Tibial nerve (tissue), 4 donors: ENCODE data around the gene NRXN3. TPM values are rescaled to one million over a fixed set of nuclear protein-coding genes. Genes with fewer than 3 reads are reported as not detected.

Experiments used
- DNase-seq, 2 donors: peaks; one replicate each; pipeline ENCODE4 v3.0.0-alpha.2; 2019; ENCODE audit warnings: low spot score in 2 of 2
- H3K27ac ChIP-seq, 4 donors: fragments of 200-600 bp; sonication (generic) in 3 of 4; one replicate each; pipeline ENCODE4 v1.5.1; 2017 to 2019; ENCODE audit warnings: mild to moderate bottlenecking in 1 of 4
- H3K27me3 ChIP-seq, 2 donors: fragments of 200-600 bp; sonication (generic) in 1 of 2; one replicate each; pipeline versions ENCODE4 v1.5.1 to v1.6.0; 2017 to 2019
- H3K36me3 ChIP-seq, 3 donors: fragments of 200-600 bp; sonication (generic); one replicate each; pipeline ENCODE4 v1.5.1; 2018 to 2019
- H3K4me1 ChIP-seq, 4 donors: fragments of 200-600 bp; sonication (generic) in 3 of 4; one replicate each; pipeline ENCODE4 v1.5.1; 2017 to 2019
- H3K4me3 ChIP-seq, 4 donors: fragments of 200-600 bp; sonication (generic) in 3 of 4; one replicate each; pipeline ENCODE4 v1.5.1; 2017 to 2019; ENCODE audit warnings: mild to moderate bottlenecking in 1 of 4, moderate library complexity in 1 of 4
- H3K9me3 ChIP-seq, 4 donors: fragments of 200-600 bp; sonication (generic) in 3 of 4; one replicate each; pipeline ENCODE4 v1.5.1; 2017 to 2019
- EP300 ChIP-seq, 2 donors: sonication (generic); formaldehyde crosslinking; IDR thresholded peaks; one replicate each; pipeline ENCODE4 v1.6.1; 2017; ENCODE audit warnings: antibody characterized with exemption in 2 of 2, mild to moderate bottlenecking in 1 of 2
- POLR2A ChIP-seq, 2 donors: fragments of 450-650 bp; IDR thresholded peaks; one replicate each; pipeline ENCODE4 v1.6.1; 2017; ENCODE audit warnings: antibody characterized with exemption in 2 of 2, mild to moderate bottlenecking in 2 of 2, moderate library complexity in 2 of 2
- WGBS, 2 donors: methylation state at CpG; one replicate each; pipeline ENCODE4 v1.1.5; 2018; 5-methylcytosine and 5-hydroxymethylcytosine counted together
- total RNA-seq, 4 donors: library from RNA; depleted of rRNA; stranded (reverse); fragments of >200 nt; gene quantifications; one replicate each; pipeline ENCODE4 v1.1.0, GENCODE V29; 2016
- TF ChIP-seq, protein P1 (sequence below), 5 experiments: fragments of 200-600 bp in 3 of 5; fragments of 450-650 bp in 2 of 5; sonication (generic) in 3 of 5; IDR thresholded peaks; one replicate each; pipeline ENCODE4 v1.5.1; 2016 to 2019; ENCODE audit warnings: antibody characterized with exemption in 5 of 5, mild to moderate bottlenecking in 3 of 5, moderate library complexity in 2 of 5

The NRXN3 gene
- total RNA-seq, 4 donors from 2014 or later: 16.7 to 52.2 (median 19.7) TPM

- Histone ChIP-seq H3K4me3 (peak overlapping the region in 1 of 4 donors; percentile 62), H3K9me3 (no peaks in the 10 kb centered on the region), H3K27ac (peak overlapping the region in 1 of 4 donors; percentile 8), H3K36me3 (no peaks in the 10 kb centered on the region), H3K4me1 (peaks cover 0 to 16% (median 4%) of the 10 kb centered on the region in 4 donors), H3K27me3 (peaks cover 0 to 8% of the 10 kb centered on the region in 2 donors)
- DNase-seq: no peak
- WGBS, 2 donors: 80 to 81% methylated on average over 1 of the region's 1 CpG
- no peak for TF ChIP-seq EP300 (IDR thresholded peaks at IDR 0.05)
- TF ChIP-seq, protein P1, sequence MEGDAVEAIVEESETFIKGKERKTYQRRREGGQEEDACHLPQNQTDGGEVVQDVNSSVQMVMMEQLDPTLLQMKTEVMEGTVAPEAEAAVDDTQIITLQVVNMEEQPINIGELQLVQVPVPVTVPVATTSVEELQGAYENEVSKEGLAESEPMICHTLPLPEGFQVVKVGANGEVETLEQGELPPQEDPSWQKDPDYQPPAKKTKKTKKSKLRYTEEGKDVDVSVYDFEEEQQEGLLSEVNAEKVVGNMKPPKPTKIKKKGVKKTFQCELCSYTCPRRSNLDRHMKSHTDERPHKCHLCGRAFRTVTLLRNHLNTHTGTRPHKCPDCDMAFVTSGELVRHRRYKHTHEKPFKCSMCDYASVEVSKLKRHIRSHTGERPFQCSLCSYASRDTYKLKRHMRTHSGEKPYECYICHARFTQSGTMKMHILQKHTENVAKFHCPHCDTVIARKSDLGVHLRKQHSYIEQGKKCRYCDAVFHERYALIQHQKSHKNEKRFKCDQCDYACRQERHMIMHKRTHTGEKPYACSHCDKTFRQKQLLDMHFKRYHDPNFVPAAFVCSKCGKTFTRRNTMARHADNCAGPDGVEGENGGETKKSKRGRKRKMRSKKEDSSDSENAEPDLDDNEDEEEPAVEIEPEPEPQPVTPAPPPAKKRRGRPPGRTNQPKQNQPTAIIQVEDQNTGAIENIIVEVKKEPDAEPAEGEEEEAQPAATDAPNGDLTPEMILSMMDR (IDR thresholded peaks at IDR 0.05): no peak
- no peak for TF ChIP-seq POLR2A (IDR thresholded peaks at IDR 0.05)
These were observed 1114.4 kb downstream of the NRXN3 start for GRCh38 chr14:79284621-79285020.

DNA sequence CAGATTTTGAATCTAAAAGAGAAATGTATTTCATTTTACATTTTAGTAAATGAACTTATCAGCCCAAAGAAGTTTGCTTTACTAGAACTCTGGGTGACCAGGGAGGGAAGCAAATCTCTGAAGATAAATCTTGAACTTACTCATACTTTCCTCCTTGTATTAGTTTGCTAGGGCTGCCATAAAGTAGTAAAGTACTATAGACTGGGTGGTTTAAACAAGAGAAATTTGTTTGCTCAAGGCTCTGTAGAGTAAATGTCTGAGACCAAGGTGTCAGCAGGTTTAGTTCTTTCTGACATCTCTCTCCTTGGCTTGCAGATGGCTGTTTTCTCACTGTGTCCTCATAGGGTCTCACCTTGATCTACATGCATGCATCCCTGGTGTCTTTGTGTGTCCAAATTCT lies 1115.1 kb downstream of the NRXN3 start:
- Histone ChIP-seq H3K27me3 (peaks cover 0 to 2% of the 10 kb centered on the region in 2 donors), H3K4me3 (peak overlapping the region in 1 of 4 donors; percentile 62), H3K9me3 (no peaks in the 10 kb centered on the region), H3K27ac (no peak overlapping the region), H3K36me3 (no peaks in the 10 kb centered on the region), H3K4me1 (peaks cover 0 to 10% (median 2%) of the 10 kb centered on the region in 4 donors)
- TF ChIP-seq POLR2A (IDR thresholded peaks at IDR 0.05) (no peak), EP300 (IDR thresholded peaks at IDR 0.05) (no peak)
- TF ChIP-seq, protein P1 (IDR thresholded peaks at IDR 0.05): no peak
- DNase-seq: no peak

DNA sequence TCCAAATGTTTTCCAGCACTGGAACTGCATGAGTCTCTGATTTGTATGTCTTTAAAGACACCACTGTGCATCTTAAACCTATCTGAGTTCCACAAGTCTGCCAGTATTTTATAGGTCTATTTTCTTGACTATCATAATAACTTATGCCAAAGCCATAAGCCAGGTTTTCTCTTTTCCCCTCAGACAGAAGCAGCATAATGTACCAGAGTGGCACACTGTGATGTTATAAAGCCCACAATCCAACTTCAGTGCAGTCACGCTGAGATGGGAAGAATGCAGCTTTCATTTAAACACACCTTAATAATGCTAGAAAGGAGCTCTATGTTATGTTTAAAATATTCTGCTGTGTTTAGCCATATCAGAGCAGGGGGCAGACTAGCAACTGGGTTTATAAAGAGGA lies 1117.8 kb downstream of the NRXN3 start:
- no peak for DNase-seq
- no peaks in the 10 kb centered on the region for H3K4me1 ChIP-seq
- H3K9me3 ChIP-seq: no peaks in the 10 kb centered on the region
- no peak overlapping the region for H3K4me3 ChIP-seq
- TF ChIP-seq, protein P1 (IDR thresholded peaks at IDR 0.05): no peak
- TF ChIP-seq POLR2A (IDR thresholded peaks at IDR 0.05): no peak
- H3K27me3 ChIP-seq: no peaks in the 10 kb centered on the region
- no peaks in the 10 kb centered on the region for H3K36me3 ChIP-seq
- WGBS, 2 donors: 67 to 72% methylated on average over 1 of the region's 1 CpG
- H3K27ac ChIP-seq: no peak overlapping the region

DNA sequence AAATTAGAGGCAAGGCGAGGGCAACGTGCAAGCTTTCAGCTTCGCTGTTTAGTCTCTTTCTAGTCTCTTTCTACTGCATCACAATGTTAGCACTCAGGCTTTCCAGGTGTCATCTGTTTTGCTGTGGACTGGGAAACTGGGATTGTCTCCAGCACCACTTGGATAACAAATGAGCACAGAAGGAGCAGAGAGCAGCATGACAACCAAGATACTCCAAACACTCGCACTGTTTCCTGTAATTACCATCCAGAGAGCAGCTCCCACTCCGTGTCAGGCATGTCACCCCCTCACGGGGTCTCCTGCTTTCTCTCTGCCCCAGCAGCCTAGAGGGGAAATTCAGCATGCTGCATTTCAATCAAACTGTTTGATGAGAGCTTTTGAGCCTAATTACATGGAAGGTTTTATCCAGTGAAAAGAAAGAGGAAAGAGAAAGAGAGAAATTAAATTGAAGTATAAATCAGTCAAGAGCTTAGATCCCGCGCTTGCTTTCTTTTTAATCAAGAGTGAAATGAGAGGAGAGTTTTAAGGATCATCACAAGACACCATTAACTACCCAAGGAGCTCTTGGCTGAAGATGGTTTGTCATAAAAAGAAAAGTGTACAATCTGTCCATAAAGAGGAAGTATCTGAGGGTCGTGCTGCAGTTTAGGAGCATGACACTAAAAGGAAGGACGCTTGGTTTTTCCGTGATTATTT lies 1123.5 kb downstream of the NRXN3 start:
- H3K9me3 ChIP-seq: no peaks in the 10 kb centered on the region
- no peak for DNase-seq
- H3K36me3 ChIP-seq: no peaks in the 10 kb centered on the region
- H3K27me3 ChIP-seq: no peaks in the 10 kb centered on the region
- peak overlapping the region in 1 of 4 donors; percentile 0 for H3K27ac ChIP-seq
- no peak overlapping the region for H3K4me3 ChIP-seq
- no peak for TF ChIP-seq POLR2A (IDR thresholded peaks at IDR 0.05)
- TF ChIP-seq, protein P1 (IDR thresholded peaks at IDR 0.05): no peak
- TF ChIP-seq EP300 (IDR thresholded peaks at IDR 0.05): no peak
- WGBS, 2 donors: 54 to 55% methylated on average over 11 of the region's 11 CpGs
- no peaks in the 10 kb centered on the region for H3K4me1 ChIP-seq

DNA sequence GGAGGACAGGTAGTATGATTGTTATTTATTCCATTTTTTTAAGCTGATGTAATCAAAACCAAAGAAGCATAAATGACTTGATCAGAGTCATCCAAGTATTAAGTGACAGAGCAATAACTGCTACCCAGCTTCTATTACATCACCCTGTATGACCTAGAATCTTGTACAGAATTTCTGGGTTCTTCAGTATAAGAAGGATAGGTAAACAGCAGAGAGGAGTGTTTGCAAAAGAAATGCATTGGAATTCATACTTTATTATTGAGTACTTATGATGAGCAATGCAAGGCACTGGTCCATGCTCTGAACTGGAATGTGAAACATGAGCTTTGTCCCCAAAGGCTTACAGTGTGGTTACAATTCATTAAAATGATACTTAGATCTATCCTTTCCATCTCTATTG lies 1124.3 kb downstream of the NRXN3 start:
- no peak overlapping the region for H3K4me3 ChIP-seq
- TF ChIP-seq, protein P1 (IDR thresholded peaks at IDR 0.05): no peak
- no peak for TF ChIP-seq EP300 (IDR thresholded peaks at IDR 0.05)
- no peak for TF ChIP-seq POLR2A (IDR thresholded peaks at IDR 0.05)
- no peaks in the 10 kb centered on the region for H3K27me3 ChIP-seq
- H3K4me1 ChIP-seq: no peaks in the 10 kb centered on the region
- H3K27ac ChIP-seq: no peak overlapping the region
- H3K9me3 ChIP-seq: no peaks in the 10 kb centered on the region
- no peaks in the 10 kb centered on the region for H3K36me3 ChIP-seq
- DNase-seq: no peak
